Measurements from ENCODE around the gene DUSP28.

DNA sequence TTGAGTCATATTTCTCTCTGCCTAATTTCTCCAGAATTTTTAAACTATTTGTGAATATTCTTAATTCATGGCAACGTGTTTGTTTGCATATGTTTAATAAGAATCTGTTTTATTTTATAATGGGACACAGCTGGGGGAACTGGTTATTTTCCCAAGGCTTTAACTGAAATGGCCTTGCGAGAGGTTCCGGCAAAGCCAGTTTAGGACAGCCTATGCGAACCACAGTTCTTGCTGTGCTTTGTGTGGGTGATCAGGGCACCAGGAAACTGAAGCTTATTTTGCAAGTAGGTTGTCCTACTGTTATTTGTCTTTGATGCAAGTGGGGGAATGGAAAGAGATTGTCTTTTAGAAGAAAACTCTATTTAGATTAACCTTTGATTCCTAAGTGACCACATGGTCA lies 8.9 kb upstream of the DUSP28 start:
- TF ChIP-seq ZFP3 (CRISPR knock-in tag; IDR thresholded peaks at IDR 0.05) (no peak), RARB (CRISPR knock-in tag; IDR thresholded peaks at IDR 0.05) (no peak), CSDC2 (CRISPR knock-in tag; IDR thresholded peaks at IDR 0.05) (no peak), GLIS3 (CRISPR knock-in tag; IDR thresholded peaks at IDR 0.05) (no peak), ISL1 (CRISPR knock-in tag; IDR thresholded peaks at IDR 0.05) (no peak), ESRRG (CRISPR knock-in tag; IDR thresholded peaks at IDR 0.05) (no peak), TCF4 (CRISPR knock-in tag; IDR thresholded peaks at IDR 0.05; ENCODE audit: borderline replicate concordance) (no peak)
- TF ChIP-seq, protein P1, sequence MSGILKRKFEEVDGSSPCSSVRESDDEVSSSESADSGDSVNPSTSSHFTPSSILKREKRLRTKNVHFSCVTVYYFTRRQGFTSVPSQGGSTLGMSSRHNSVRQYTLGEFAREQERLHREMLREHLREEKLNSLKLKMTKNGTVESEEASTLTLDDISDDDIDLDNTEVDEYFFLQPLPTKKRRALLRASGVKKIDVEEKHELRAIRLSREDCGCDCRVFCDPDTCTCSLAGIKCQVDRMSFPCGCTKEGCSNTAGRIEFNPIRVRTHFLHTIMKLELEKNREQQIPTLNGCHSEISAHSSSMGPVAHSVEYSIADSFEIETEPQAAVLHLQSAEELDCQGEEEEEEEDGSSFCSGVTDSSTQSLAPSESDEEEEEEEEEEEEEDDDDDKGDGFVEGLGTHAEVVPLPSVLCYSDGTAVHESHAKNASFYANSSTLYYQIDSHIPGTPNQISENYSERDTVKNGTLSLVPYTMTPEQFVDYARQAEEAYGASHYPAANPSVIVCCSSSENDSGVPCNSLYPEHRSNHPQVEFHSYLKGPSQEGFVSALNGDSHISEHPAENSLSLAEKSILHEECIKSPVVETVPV (CRISPR knock-in tag; IDR thresholded peaks at IDR 0.05): no peak
- TF ChIP-seq, protein P2, sequence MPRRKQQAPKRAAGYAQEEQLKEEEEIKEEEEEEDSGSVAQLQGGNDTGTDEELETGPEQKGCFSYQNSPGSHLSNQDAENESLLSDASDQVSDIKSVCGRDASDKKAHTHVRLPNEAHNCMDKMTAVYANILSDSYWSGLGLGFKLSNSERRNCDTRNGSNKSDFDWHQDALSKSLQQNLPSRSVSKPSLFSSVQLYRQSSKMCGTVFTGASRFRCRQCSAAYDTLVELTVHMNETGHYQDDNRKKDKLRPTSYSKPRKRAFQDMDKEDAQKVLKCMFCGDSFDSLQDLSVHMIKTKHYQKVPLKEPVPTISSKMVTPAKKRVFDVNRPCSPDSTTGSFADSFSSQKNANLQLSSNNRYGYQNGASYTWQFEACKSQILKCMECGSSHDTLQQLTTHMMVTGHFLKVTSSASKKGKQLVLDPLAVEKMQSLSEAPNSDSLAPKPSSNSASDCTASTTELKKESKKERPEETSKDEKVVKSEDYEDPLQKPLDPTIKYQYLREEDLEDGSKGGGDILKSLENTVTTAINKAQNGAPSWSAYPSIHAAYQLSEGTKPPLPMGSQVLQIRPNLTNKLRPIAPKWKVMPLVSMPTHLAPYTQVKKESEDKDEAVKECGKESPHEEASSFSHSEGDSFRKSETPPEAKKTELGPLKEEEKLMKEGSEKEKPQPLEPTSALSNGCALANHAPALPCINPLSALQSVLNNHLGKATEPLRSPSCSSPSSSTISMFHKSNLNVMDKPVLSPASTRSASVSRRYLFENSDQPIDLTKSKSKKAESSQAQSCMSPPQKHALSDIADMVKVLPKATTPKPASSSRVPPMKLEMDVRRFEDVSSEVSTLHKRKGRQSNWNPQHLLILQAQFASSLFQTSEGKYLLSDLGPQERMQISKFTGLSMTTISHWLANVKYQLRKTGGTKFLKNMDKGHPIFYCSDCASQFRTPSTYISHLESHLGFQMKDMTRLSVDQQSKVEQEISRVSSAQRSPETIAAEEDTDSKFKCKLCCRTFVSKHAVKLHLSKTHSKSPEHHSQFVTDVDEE (CRISPR knock-in tag; IDR thresholded peaks at IDR 0.05): no peak
